Measurements from ENCODE around the gene APOBEC3F.
"Not testable (repeated sequence)": the region's sequence is repeated elsewhere in the genome, so short reads cannot be mapped to it uniquely, and the experiment has no call there.

The APOBEC3F gene

GRCh38 chr22:39076155-39077025, 35.7 kb downstream of the APOBEC3F start:
- DNase-seq, result not testable (repeated sequence)

GRCh38 chr22:39077026-39077840, 36.6 kb downstream of the APOBEC3F start, which contains the start of gene APOBEC3G:
Gene APOBEC3G (plus strand): TSS chr22:39077275. CDS start chr22:39077362, 87 bp downstream.
- DNase-seq, result peak; percentile 61

GRCh38 chr22:39077912-39078311, 37.2 kb downstream of the APOBEC3F start:
- DNase-seq, result not testable (repeated sequence)

GRCh38 chr22:39078329-39078728, 37.7 kb downstream of the APOBEC3F start:
- DNase-seq, result no peak

- not testable (repeated sequence) for DNase-seq
These were observed 38.5 kb downstream of the APOBEC3F start for GRCh38 chr22:39079054-39079637.

- no peak for DNase-seq
These were observed 39.5 kb downstream of the APOBEC3F start for GRCh38 chr22:39080052-39080762.

GRCh38 chr22:39081016-39081415, 40.4 kb downstream of the APOBEC3F start:
- no peak for DNase-seq

GRCh38 chr22:39081598-39081997, 40.9 kb downstream of the APOBEC3F start:
- no peak for DNase-seq

GRCh38 chr22:39083212-39084165, 42.8 kb downstream of the APOBEC3F start:
- no peak for DNase-seq

- DNase-seq, result no peak
These were observed 44.0 kb downstream of the APOBEC3F start for GRCh38 chr22:39084666-39085065.

- no peak for DNase-seq
These were observed 46.4 kb downstream of the APOBEC3F start for GRCh38 chr22:39087098-39087497.

- peak; percentile 63 for DNase-seq
These were observed 47.4 kb downstream of the APOBEC3F start for GRCh38 chr22:39087881-39088684.

GRCh38 chr22:39088685-39089032, 48.0 kb downstream of the APOBEC3F start:
- no peak for DNase-seq

- DNase-seq, result no peak
These were observed 49.3 kb downstream of the APOBEC3F start for GRCh38 chr22:39089928-39090327.

GRCh38 chr22:39090426-39091064, 49.9 kb downstream of the APOBEC3F start:
- no peak for DNase-seq

- no peak for DNase-seq
These were observed 50.7 kb downstream of the APOBEC3F start for GRCh38 chr22:39091126-39092081.

GRCh38 chr22:39092111-39092862, 51.6 kb downstream of the APOBEC3F start:
- DNase-seq, result no peak

Measured in femur (tissue), 1 donor.